GM12891 (cell line): ENCODE results near the gene FN3K.

Source experiments
- POLR2A ChIP-seq: IDR thresholded peaks from 2 replicates; pipeline ENCODE4 v1.6.1; 2011; ENCODE audit warnings: low read depth, low read length, control low read depth
- POLR2AphosphoS5 ChIP-seq: IDR thresholded peaks from 2 replicates; pipeline ENCODE4 v1.6.1; 2011; ENCODE audit warnings: low read depth, low read length, control low read depth
- SPI1 ChIP-seq: IDR thresholded peaks from 2 replicates; pipeline ENCODE4 v1.6.1; 2011; ENCODE audit warnings: low read depth, low read length, control low read depth
- TAF1 ChIP-seq: IDR thresholded peaks from 2 replicates; pipeline ENCODE4 v1.6.1; 2011; ENCODE audit warnings: low read depth, low read length, control low read depth

GRCh38 chr17:82718986-82719685 is 16.3 kb upstream of the FN3K start:
- no peak for TF ChIP-seq POLR2AphosphoS5
- no peak for TF ChIP-seq POLR2A
- no peak for TF ChIP-seq TAF1
- TF ChIP-seq SPI1, result no peak
